NT2/D1 (cell line): ENCODE measurements around the gene MNX1.

Experiments used
- DNase-seq: peaks from one replicate; pipeline ENCODE4 v3.0.0-alpha.2; 2011; ENCODE audit warnings: low read depth, low spot score
- H3K27me3 ChIP-seq: 2 replicates; pipeline ENCODE4 v1.6.0; 2011; ENCODE audit warnings: mild to moderate bottlenecking; ENCODE audit not compliant: insufficient read length, insufficient read depth
- H3K36me3 ChIP-seq: 2 replicates; pipeline ENCODE4 v1.6.1; 2011; ENCODE audit warnings: mild to moderate bottlenecking, low read length, mixed read lengths; ENCODE audit not compliant: insufficient read depth, insufficient read length
- H3K4me1 ChIP-seq: 2 replicates; pipeline ENCODE4 v1.5.1; 2011; ENCODE audit not compliant: insufficient read depth, insufficient read length
- H3K4me3 ChIP-seq: 2 replicates; pipeline ENCODE4 v1.5.1; 2011; ENCODE audit warnings: low read depth; ENCODE audit not compliant: insufficient read length
- H3K9ac ChIP-seq: 2 replicates; pipeline ENCODE4 v1.6.0; 2011; ENCODE audit warnings: low read depth; ENCODE audit not compliant: insufficient read length
- H3K9me3 ChIP-seq: 2 replicates; pipeline ENCODE4 v1.5.1; 2011; ENCODE audit warnings: mild to moderate bottlenecking, low read length; ENCODE audit not compliant: insufficient read depth
- SUZ12 ChIP-seq: IDR thresholded peaks from 2 replicates; pipeline ENCODE4 v1.6.1; 2011; ENCODE audit not compliant: insufficient read length, insufficient read depth; ENCODE audit errors: extremely low read depth
- YY1 ChIP-seq: IDR thresholded peaks from 2 replicates; pipeline ENCODE4 v1.6.1; 2011; ENCODE audit not compliant: insufficient read length, insufficient read depth
- ZNF274 ChIP-seq: IDR thresholded peaks from 2 replicates; pipeline ENCODE4 v1.6.1; 2011; ENCODE audit warnings: mild to moderate bottlenecking, low read depth, low read length

Gene MNX1

GRCh38 chr7:157010588-157011332 lies at the start of gene MNX1:
Gene MNX1 (minus strand): TSS chr7:157010663. CDS start chr7:157010350, 313 bp downstream.
- TF ChIP-seq ZNF274 (no peak), SUZ12 (peak; percentile 5), YY1 (no peak)
- H3K4me3 ChIP-seq, result peak within 1 kb of the TSS; percentile 45
- peak; percentile 72 for DNase-seq
- H3K9ac ChIP-seq, result peak within 1 kb of the TSS; percentile 16
- H3K27me3 ChIP-seq, result peaks cover 95% of the 10 kb centered on the region
- no peaks in the 10 kb centered on the region for H3K36me3 ChIP-seq
- peaks cover 4% of the 10 kb centered on the region for H3K4me1 ChIP-seq
- no peaks in the 10 kb centered on the region for H3K9me3 ChIP-seq

- no peaks in the 10 kb centered on the region for H3K27me3 ChIP-seq
Observed at GRCh38 chr7:157059534-157059933, 49.1 kb upstream of the MNX1 start.

DNA sequence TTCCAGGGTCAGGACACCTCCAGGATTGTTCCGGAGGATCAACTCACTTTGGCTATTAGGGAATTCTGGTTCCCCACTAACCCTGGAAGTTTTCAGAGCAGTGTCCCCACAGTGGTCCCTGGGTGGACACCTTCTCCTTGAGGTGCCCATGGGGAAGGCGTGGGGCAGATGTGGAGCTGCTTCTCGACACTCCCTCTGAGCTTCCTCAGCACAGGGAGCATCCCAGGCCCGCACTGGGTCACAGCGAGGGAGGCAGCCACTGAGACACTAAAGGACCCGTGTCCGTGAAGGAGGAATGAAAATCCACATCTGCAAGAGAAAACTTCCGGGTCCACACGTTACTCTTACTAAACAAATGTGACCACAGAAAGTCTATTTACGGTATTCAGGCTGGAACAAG lies 48.2 kb upstream of the MNX1 start:
- Histone ChIP-seq H3K27me3 (no peaks in the 10 kb centered on the region), H3K4me1 (peaks cover 4% of the 10 kb centered on the region), H3K9me3 (no peaks in the 10 kb centered on the region; the same call in 1 of the 2 replicates), H3K9ac (no peak overlapping the region), H3K4me3 (no peak overlapping the region), H3K36me3 (no peaks in the 10 kb centered on the region)
- no peak for TF ChIP-seq YY1
- no peak for TF ChIP-seq SUZ12
- TF ChIP-seq ZNF274, result no peak
- DNase-seq, result no peak

More at GRCh38 chr7:157059534-157059933, 49.1 kb upstream of the MNX1 start:
- H3K9me3 ChIP-seq, result no peaks in the 10 kb centered on the region; the same call in 1 of the 2 replicates
- H3K4me3 ChIP-seq, result no peak overlapping the region
- no peaks in the 10 kb centered on the region for H3K36me3 ChIP-seq
- DNase-seq, result no peak
- peaks cover 4% of the 10 kb centered on the region for H3K4me1 ChIP-seq
- H3K9ac ChIP-seq, result no peak overlapping the region
- TF ChIP-seq ZNF274, result no peak
- TF ChIP-seq YY1, result no peak
- TF ChIP-seq SUZ12, result no peak

DNA sequence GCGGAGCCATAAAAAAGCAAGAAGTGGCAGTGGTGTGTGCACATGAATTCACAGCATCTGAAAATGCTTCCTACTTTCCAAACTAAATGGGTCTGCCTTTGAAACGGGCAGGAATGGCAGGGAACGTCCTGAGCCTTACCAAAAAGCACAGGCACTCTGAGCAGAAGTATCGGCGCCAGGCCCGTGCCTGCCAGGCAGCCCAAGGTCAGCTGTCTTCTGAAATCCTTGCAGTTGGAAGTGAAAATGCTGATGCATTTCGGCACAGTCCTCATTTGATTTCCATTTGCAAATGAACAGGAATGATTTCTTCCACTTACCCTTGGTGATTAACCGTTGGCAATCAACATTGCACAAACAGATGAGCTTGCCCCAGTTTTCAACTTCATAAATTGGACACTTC lies 47.6 kb upstream of the MNX1 start:
- H3K36me3 ChIP-seq, result no peaks in the 10 kb centered on the region
- H3K9me3 ChIP-seq, result no peaks in the 10 kb centered on the region; the same call in 1 of the 2 replicates
- peaks cover 4% of the 10 kb centered on the region for H3K4me1 ChIP-seq
- no peak overlapping the region for H3K9ac ChIP-seq
- no peaks in the 10 kb centered on the region for H3K27me3 ChIP-seq
- no peak for TF ChIP-seq ZNF274
- no peak for TF ChIP-seq YY1
- no peak for TF ChIP-seq SUZ12
- H3K4me3 ChIP-seq, result no peak overlapping the region
- DNase-seq, result no peak

GRCh38 chr7:157056957-157057902 lies 46.8 kb upstream of the MNX1 start:
- Histone ChIP-seq H3K27me3 (no peaks in the 10 kb centered on the region), H3K4me3 (no peak overlapping the region), H3K4me1 (peaks cover 4% of the 10 kb centered on the region), H3K9me3 (no peaks in the 10 kb centered on the region; the same call in 1 of the 2 replicates), H3K9ac (no peak overlapping the region), H3K36me3 (no peaks in the 10 kb centered on the region)
- TF ChIP-seq ZNF274, result no peak
- TF ChIP-seq SUZ12, result no peak
- no peak for TF ChIP-seq YY1
- no peak for DNase-seq

DNA sequence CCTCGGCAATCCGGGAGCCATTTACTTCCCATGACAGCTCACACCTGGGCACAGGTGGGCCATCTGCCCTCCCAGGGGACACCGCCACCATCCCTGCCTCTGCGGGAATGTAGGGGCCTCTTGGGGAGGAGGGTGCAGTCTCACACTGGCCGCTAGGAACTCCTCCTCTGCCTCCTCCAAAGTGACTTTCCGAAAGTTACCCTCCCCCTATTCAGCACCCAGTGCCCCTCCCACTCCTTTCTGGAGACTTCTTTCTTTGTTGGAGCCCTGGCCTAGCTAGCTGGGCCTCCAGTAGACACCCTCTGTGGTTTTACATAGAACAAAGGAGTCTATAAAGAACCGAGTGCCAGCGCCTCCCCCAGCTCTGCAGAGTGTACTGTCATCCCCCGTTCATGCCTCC lies 45.8 kb upstream of the MNX1 start:
- no peak overlapping the region for H3K4me3 ChIP-seq
- H3K9me3 ChIP-seq, result no peaks in the 10 kb centered on the region; the same call in 1 of the 2 replicates
- H3K4me1 ChIP-seq, result peaks cover 4% of the 10 kb centered on the region
- DNase-seq, result no peak
- H3K36me3 ChIP-seq, result no peaks in the 10 kb centered on the region
- TF ChIP-seq ZNF274, result no peak
- TF ChIP-seq SUZ12, result no peak
- TF ChIP-seq YY1, result no peak
- H3K27me3 ChIP-seq, result no peaks in the 10 kb centered on the region
- H3K9ac ChIP-seq, result no peak overlapping the region

- Histone ChIP-seq H3K9me3 (no peaks in the 10 kb centered on the region; the same call in 1 of the 2 replicates), H3K36me3 (no peaks in the 10 kb centered on the region), H3K27me3 (no peaks in the 10 kb centered on the region), H3K4me1 (peaks cover 4% of the 10 kb centered on the region), H3K9ac (no peak overlapping the region), H3K4me3 (no peak overlapping the region)
- no peak for TF ChIP-seq ZNF274
- no peak for TF ChIP-seq YY1
- no peak for TF ChIP-seq SUZ12
- no peak for DNase-seq
Observed at GRCh38 chr7:157054927-157055326, 44.5 kb upstream of the MNX1 start.
